ENCODE data around the gene EIF4G3.
"Not testable (repeated sequence)": the region's sequence is repeated elsewhere in the genome, so short reads cannot be mapped to it uniquely, and the experiment has no call there.

DNA sequence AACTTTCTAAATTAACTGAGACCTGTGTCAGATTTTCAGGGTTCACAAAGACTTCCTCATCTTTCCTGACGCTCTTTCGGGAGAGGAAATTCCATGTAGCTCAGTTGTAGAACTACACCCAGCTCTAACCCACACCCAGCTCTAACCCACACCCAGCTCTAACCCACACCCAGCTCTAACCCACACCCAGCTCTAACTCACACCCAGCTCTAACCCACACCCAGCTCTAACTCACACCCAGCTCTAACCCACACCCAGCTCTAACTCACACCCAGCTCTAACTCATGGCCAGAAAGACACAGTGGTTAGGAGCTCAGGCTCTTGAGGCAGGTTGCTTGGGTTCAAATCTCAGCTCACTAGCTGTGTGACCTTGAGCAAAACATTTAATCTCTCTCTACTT lies 14.1 kb upstream of the EIF4G3 start:
- TF ChIP-seq, protein P1, sequence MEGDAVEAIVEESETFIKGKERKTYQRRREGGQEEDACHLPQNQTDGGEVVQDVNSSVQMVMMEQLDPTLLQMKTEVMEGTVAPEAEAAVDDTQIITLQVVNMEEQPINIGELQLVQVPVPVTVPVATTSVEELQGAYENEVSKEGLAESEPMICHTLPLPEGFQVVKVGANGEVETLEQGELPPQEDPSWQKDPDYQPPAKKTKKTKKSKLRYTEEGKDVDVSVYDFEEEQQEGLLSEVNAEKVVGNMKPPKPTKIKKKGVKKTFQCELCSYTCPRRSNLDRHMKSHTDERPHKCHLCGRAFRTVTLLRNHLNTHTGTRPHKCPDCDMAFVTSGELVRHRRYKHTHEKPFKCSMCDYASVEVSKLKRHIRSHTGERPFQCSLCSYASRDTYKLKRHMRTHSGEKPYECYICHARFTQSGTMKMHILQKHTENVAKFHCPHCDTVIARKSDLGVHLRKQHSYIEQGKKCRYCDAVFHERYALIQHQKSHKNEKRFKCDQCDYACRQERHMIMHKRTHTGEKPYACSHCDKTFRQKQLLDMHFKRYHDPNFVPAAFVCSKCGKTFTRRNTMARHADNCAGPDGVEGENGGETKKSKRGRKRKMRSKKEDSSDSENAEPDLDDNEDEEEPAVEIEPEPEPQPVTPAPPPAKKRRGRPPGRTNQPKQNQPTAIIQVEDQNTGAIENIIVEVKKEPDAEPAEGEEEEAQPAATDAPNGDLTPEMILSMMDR (conservative IDR thresholded peaks at IDR 0.05), result not testable (repeated sequence)
- not testable (repeated sequence) for TF ChIP-seq ZFX (IDR thresholded peaks at IDR 0.05)

All from C4-2B (cell line).